Stimulated activated naive CD8-positive, alpha-beta T cell treated with anti-CD3 and anti-CD28 coated beads, Interleukin-15, Interleukin-2, amounts not matched to agents 100 ng/mL and 50 ng/mL, for 24 hours (primary cell): ENCODE data around the gene PHACTR3.
"Not testable (repeated sequence)": the region's sequence is repeated elsewhere in the genome, so short reads cannot be mapped to it uniquely, and the experiment has no call there.

Experiments used
- H3K27ac Mint-ChIP-seq: one replicate; pipeline ENCODE4 v1.8.0; 2021; ENCODE audit warnings: mild to moderate bottlenecking, mixed read lengths
- H3K27me3 Mint-ChIP-seq: one replicate; pipeline ENCODE4 v1.8.0; 2021; ENCODE audit warnings: mixed read lengths
- H3K36me3 Mint-ChIP-seq: one replicate; pipeline ENCODE4 v1.8.0; 2021; ENCODE audit warnings: low read depth, mixed read lengths
- H3K4me1 Mint-ChIP-seq: one replicate; pipeline ENCODE4 v1.8.0; 2021; ENCODE audit warnings: low read depth, mixed read lengths
- H3K4me3 Mint-ChIP-seq: one replicate; pipeline ENCODE4 v1.8.0; 2021; ENCODE audit warnings: mild to moderate bottlenecking, mixed read lengths
- H3K9me3 Mint-ChIP-seq: one replicate; pipeline ENCODE4 v1.8.0; 2021; ENCODE audit warnings: mixed read lengths

Gene PHACTR3

GRCh38 chr20:59603781-59604541 is at the start of gene PHACTR3:
TSS of gene PHACTR3 (plus strand) at chr20:59604540. CDS start at chr20:59605015, 475 bp downstream.
- H3K9me3 Mint-ChIP-seq: no peaks in the 10 kb centered on the region
- H3K4me3 Mint-ChIP-seq: no peak within 1 kb of the TSS
- H3K27me3 Mint-ChIP-seq: peaks cover 63% of the 10 kb centered on the region
- no peak within 1 kb of the TSS for H3K27ac Mint-ChIP-seq
- H3K4me1 Mint-ChIP-seq: no peaks in the 10 kb centered on the region
- no peaks in the 10 kb centered on the region for H3K36me3 Mint-ChIP-seq

GRCh38 chr20:59557733-59558529 is 46.4 kb upstream of the PHACTR3 start:
- not testable (repeated sequence) for H3K4me3 Mint-ChIP-seq, H3K36me3 Mint-ChIP-seq, H3K4me1 Mint-ChIP-seq, H3K27me3 Mint-ChIP-seq, H3K27ac Mint-ChIP-seq, H3K9me3 Mint-ChIP-seq

GRCh38 chr20:59559024-59559817 is 45.1 kb upstream of the PHACTR3 start:
- Mint-ChIP-seq H3K27me3 (peaks cover 4% of the 10 kb centered on the region), H3K36me3 (no peaks in the 10 kb centered on the region), H3K4me1 (no peaks in the 10 kb centered on the region), H3K9me3 (no peaks in the 10 kb centered on the region), H3K27ac (no peak overlapping the region), H3K4me3 (no peak overlapping the region)

- Mint-ChIP-seq H3K36me3 (no peaks in the 10 kb centered on the region), H3K4me3 (no peak overlapping the region), H3K27ac (no peak overlapping the region), H3K9me3 (no peaks in the 10 kb centered on the region), H3K4me1 (no peaks in the 10 kb centered on the region), H3K27me3 (peaks cover 4% of the 10 kb centered on the region)
Observed at GRCh38 chr20:59559863-59560262, 44.5 kb upstream of the PHACTR3 start.

GRCh38 chr20:59560588-59561227 is 43.6 kb upstream of the PHACTR3 start:
- H3K36me3 Mint-ChIP-seq: no peaks in the 10 kb centered on the region
- no peak overlapping the region for H3K27ac Mint-ChIP-seq
- no peak overlapping the region for H3K4me3 Mint-ChIP-seq
- peaks cover 4% of the 10 kb centered on the region for H3K27me3 Mint-ChIP-seq
- no peaks in the 10 kb centered on the region for H3K9me3 Mint-ChIP-seq
- H3K4me1 Mint-ChIP-seq: no peaks in the 10 kb centered on the region

- H3K4me3 Mint-ChIP-seq: no peak overlapping the region
- no peaks in the 10 kb centered on the region for H3K9me3 Mint-ChIP-seq
- no peaks in the 10 kb centered on the region for H3K4me1 Mint-ChIP-seq
- H3K36me3 Mint-ChIP-seq: no peaks in the 10 kb centered on the region
- peaks cover 4% of the 10 kb centered on the region for H3K27me3 Mint-ChIP-seq
- H3K27ac Mint-ChIP-seq: no peak overlapping the region
Observed at GRCh38 chr20:59561228-59561605, 43.1 kb upstream of the PHACTR3 start.

GRCh38 chr20:59561614-59562277 is 42.6 kb upstream of the PHACTR3 start:
- Mint-ChIP-seq H3K27ac (no peak overlapping the region), H3K4me1 (no peaks in the 10 kb centered on the region), H3K36me3 (no peaks in the 10 kb centered on the region), H3K9me3 (no peaks in the 10 kb centered on the region), H3K4me3 (no peak overlapping the region), H3K27me3 (peaks cover 4% of the 10 kb centered on the region)

- no peak overlapping the region for H3K4me3 Mint-ChIP-seq
- H3K27me3 Mint-ChIP-seq: peaks cover 4% of the 10 kb centered on the region
- no peak overlapping the region for H3K27ac Mint-ChIP-seq
- no peaks in the 10 kb centered on the region for H3K36me3 Mint-ChIP-seq
- no peaks in the 10 kb centered on the region for H3K9me3 Mint-ChIP-seq
- no peaks in the 10 kb centered on the region for H3K4me1 Mint-ChIP-seq
Observed at GRCh38 chr20:59564171-59564570, 40.2 kb upstream of the PHACTR3 start.

GRCh38 chr20:59564943-59565342 is 39.4 kb upstream of the PHACTR3 start:
- H3K36me3 Mint-ChIP-seq: no peaks in the 10 kb centered on the region
- H3K27ac Mint-ChIP-seq: no peak overlapping the region
- H3K4me3 Mint-ChIP-seq: no peak overlapping the region
- H3K4me1 Mint-ChIP-seq: no peaks in the 10 kb centered on the region
- no peaks in the 10 kb centered on the region for H3K9me3 Mint-ChIP-seq
- H3K27me3 Mint-ChIP-seq: peaks cover 7% of the 10 kb centered on the region

- Mint-ChIP-seq H3K4me3 (no peak overlapping the region), H3K27me3 (peaks cover 7% of the 10 kb centered on the region), H3K4me1 (no peaks in the 10 kb centered on the region), H3K27ac (no peak overlapping the region), H3K36me3 (no peaks in the 10 kb centered on the region), H3K9me3 (no peaks in the 10 kb centered on the region)
Observed at GRCh38 chr20:59565768-59566461, 38.4 kb upstream of the PHACTR3 start.

GRCh38 chr20:59566631-59567524 is 37.5 kb upstream of the PHACTR3 start:
- no peak overlapping the region for H3K27ac Mint-ChIP-seq
- H3K4me1 Mint-ChIP-seq: peaks cover 2% of the 10 kb centered on the region
- no peaks in the 10 kb centered on the region for H3K36me3 Mint-ChIP-seq
- H3K27me3 Mint-ChIP-seq: peaks cover 14% of the 10 kb centered on the region
- no peaks in the 10 kb centered on the region for H3K9me3 Mint-ChIP-seq
- no peak overlapping the region for H3K4me3 Mint-ChIP-seq

- no peak overlapping the region for H3K27ac Mint-ChIP-seq
- H3K9me3 Mint-ChIP-seq: no peaks in the 10 kb centered on the region
- peaks cover 5% of the 10 kb centered on the region for H3K4me1 Mint-ChIP-seq
- H3K27me3 Mint-ChIP-seq: peaks cover 18% of the 10 kb centered on the region
- no peak overlapping the region for H3K4me3 Mint-ChIP-seq
- no peaks in the 10 kb centered on the region for H3K36me3 Mint-ChIP-seq
Observed at GRCh38 chr20:59567585-59568508, 36.5 kb upstream of the PHACTR3 start.
